Body of pancreas (tissue), 4 donors: ENCODE measurements around the gene HDAC11. TPM values are rescaled to one million over a fixed set of nuclear protein-coding genes. Genes with fewer than 3 reads are reported as not detected.

ENCODE experiments used
- ATAC-seq: fragments of 150-250 bp; one replicate; pipeline ENCODE4 v1.9.1; 2016
- DNase-seq, 4 donors: peaks; one replicate each; pipeline ENCODE4 v3.0.0-alpha.2; 2019
- H3K27ac ChIP-seq, 4 donors: fragments of 200-600 bp; sonication (generic); 1 replicate in 3 of 4; 2 replicates in 1 of 4; pipeline versions ENCODE4 v1.5.1 to v1.6.1; 2016 to 2019; ENCODE audit warnings: mild to moderate bottlenecking in 1 of 4, mixed read lengths in 1 of 4, moderate library complexity in 1 of 4
- H3K27me3 ChIP-seq, 2 donors: fragments of 200-600 bp; sonication (generic); one replicate each; pipeline ENCODE4 v1.6.0; 2016; ENCODE audit warnings: mild to moderate bottlenecking in 1 of 2
- H3K36me3 ChIP-seq, 2 donors: fragments of 200-600 bp; sonication (generic); replicated peaks in 1 of 2; 2 replicates each; pipeline ENCODE4 v1.5.1; 2016; ENCODE audit warnings: low read depth in 2 of 2; ENCODE audit not compliant: insufficient read depth in 1 of 2
- H3K4me1 ChIP-seq: fragments of 200-600 bp; sonication (generic); one replicate; pipeline ENCODE4 v1.6.0; 2016
- H3K4me3 ChIP-seq, 2 donors: fragments of 200-600 bp; sonication (generic); 1 replicate in 1 of 2; 2 replicates in 1 of 2; pipeline ENCODE4 v1.5.1; 2016 to 2019
- H3K9me3 ChIP-seq, 3 donors: fragments of 200-600 bp; sonication (generic); 1 replicate in 2 of 3; 2 replicates in 1 of 3; pipeline ENCODE4 v1.5.1; 2016
- CTCF ChIP-seq, 7 experiments: fragments of 450-650 bp in 4 of 7; fragments of 200-600 bp in 3 of 7; sonication (generic) in 3 of 7; IDR thresholded peaks; one replicate each; pipeline ENCODE4 v1.5.1; 2016 to 2019; ENCODE audit warnings: antibody characterized with exemption in 7 of 7
- POLR2A ChIP-seq, 3 donors: fragments of 450-650 bp; IDR thresholded peaks; one replicate each; pipeline ENCODE4 v1.6.1; 2016; ENCODE audit warnings: antibody characterized with exemption in 3 of 3, mild to moderate bottlenecking in 2 of 3
- WGBS, 2 donors: methylation state at CpG; one replicate each; pipeline ENCODE4 v1.1.5; 2017; 5-methylcytosine and 5-hydroxymethylcytosine counted together
- intact Hi-C: fragments of 100-400 bp; cut with DNase I; formaldehyde crosslinking; loops from one replicate; pipeline ENCODE4 v1.15.1; 2023
- total RNA-seq, 2 donors: library from RNA; depleted of rRNA; stranded (reverse); fragments of >200 nt; gene quantifications; one replicate each; pipeline ENCODE4 v1.1.0, GENCODE V29; 2016

HDAC11 gene
- total RNA-seq, 2 donors from 2014 or later: 13.8 to 45.4 TPM

DNA sequence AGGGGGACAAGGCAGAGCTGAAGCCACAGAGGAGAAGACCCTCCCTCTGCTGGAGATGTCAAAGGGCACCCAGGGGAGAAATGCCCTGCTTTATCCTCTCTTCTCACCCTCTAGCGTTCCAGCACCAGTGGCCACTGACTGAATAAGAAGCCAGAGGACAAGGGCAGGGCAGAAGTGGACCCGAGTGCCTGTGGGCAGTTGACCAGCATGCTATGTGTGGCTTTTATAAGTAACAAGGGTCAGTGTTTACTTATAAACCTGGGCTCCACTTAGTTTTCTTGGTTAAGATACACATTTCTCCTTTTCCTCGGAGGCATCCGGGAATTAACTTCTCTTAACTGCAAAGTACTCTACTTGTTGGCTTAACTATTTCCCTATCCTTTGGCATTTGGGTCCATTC is 13.3 kb upstream of the HDAC11 start:
- ATAC-seq: no peak

DNA sequence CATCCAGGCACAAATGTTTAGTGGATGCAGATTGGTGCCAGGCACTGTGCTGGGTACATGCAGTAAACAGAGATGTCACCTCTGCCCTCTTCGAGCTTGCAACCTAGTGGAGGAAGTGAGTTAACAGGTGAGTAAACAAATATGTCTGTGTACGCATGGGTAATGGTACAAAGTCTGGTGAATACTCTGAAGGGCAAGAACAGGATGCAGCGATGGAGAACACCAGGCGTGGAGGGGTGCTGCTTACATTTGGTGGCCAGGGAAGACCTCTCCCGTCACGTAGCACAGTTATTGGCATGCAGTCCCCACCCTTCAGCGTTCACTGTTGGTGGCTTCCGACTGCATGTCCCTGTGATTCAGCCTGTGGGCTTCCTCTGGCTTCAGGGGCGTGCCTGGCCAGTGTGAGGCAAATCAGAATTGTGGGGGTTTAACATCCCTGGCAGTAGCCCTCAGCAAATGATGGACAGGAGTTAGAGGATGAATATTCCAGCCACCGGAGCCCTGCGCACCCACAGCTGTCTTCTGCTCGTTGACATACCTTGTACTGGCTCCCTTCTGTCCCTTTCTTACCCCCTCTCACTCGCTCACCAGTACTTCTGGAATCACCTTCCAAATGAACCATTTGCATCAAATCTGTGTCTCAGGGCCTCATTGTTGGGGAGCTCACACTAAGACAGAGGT is 9.1 kb upstream of the HDAC11 start:
- intact Hi-C loops: no loop called here
- H3K4me1 ChIP-seq: no peaks in the 10 kb centered on the region
- no peak overlapping the region for H3K4me3 ChIP-seq
- ATAC-seq (peak; percentile 21), DNase-seq (peak in 1 of 4 donors; percentile 23)
- TF ChIP-seq CTCF (IDR thresholded peaks at IDR 0.05) (peak in 1 of 7 experiments; percentile 8), POLR2A (IDR thresholded peaks at IDR 0.05) (no peak)
- no peaks in the 10 kb centered on the region for H3K27me3 ChIP-seq
- H3K9me3 ChIP-seq: no peaks in the 10 kb centered on the region
- H3K36me3 ChIP-seq: no peaks in the 10 kb centered on the region
- 67 to 76% methylated on average over 11 to 13 of the region's 13 CpGs for WGBS, 2 donors
- H3K27ac ChIP-seq: no peak overlapping the region

More for the DNA sequence above, 13.3 kb upstream of the HDAC11 start:
- WGBS, 2 donors: 84 to 92% methylated on average over 4 of the region's 4 CpGs
- no peaks in the 10 kb centered on the region for H3K9me3 ChIP-seq
- intact Hi-C loops: no loop called here
- H3K36me3 ChIP-seq: no peaks in the 10 kb centered on the region
- no peak for DNase-seq
- H3K27ac ChIP-seq: no peak overlapping the region
- peaks cover under 1% of the 10 kb centered on the region for H3K4me1 ChIP-seq
- H3K4me3 ChIP-seq: no peak overlapping the region
- no peaks in the 10 kb centered on the region for H3K27me3 ChIP-seq
- TF ChIP-seq POLR2A (IDR thresholded peaks at IDR 0.05) (no peak), CTCF (IDR thresholded peaks at IDR 0.05) (no peak)

DNA sequence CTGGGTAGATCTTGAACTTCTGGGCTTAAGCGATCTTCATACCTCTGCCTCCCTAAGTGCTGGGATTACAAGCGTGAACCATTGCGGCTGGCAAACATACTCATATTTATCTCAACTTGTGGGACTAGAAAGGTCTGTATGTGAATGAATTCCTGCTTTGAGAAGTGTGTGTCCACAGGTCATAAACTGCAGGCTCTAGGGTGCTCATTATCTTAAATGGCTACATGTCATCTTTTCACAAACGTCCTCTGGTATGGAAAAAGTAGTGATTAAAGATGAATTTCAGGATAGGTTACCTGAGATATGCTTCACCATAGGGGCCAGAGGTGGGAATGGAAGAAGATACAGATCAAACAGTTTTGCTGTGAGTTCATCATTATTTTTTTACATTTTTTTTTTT is 7.8 kb upstream of the HDAC11 start:
- intact Hi-C loops: no loop called here

GRCh38 chr3:13473020-13473419 is 7.1 kb upstream of the HDAC11 start:
- H3K4me3 ChIP-seq: no peak overlapping the region
- H3K4me1 ChIP-seq: no peaks in the 10 kb centered on the region
- H3K27ac ChIP-seq: no peak overlapping the region
- intact Hi-C loops: no loop called here
- H3K36me3 ChIP-seq: no peaks in the 10 kb centered on the region
- TF ChIP-seq POLR2A (IDR thresholded peaks at IDR 0.05): no peak
- no peak for TF ChIP-seq CTCF (IDR thresholded peaks at IDR 0.05)
- 92 to 100% methylated on average over 1 to 3 of the region's 3 CpGs for WGBS, 2 donors
- no peaks in the 10 kb centered on the region for H3K9me3 ChIP-seq
- DNase-seq: no peak
- no peaks in the 10 kb centered on the region for H3K27me3 ChIP-seq
- no peak for ATAC-seq

More for the DNA sequence above, 7.8 kb upstream of the HDAC11 start:
- no peaks in the 10 kb centered on the region for H3K27me3 ChIP-seq
- H3K9me3 ChIP-seq: no peaks in the 10 kb centered on the region
- ATAC-seq: no peak
- no peak overlapping the region for H3K4me3 ChIP-seq
- TF ChIP-seq CTCF (IDR thresholded peaks at IDR 0.05): no peak
- no peaks in the 10 kb centered on the region for H3K36me3 ChIP-seq
- no peak overlapping the region for H3K27ac ChIP-seq
- no peak for DNase-seq
- no peaks in the 10 kb centered on the region for H3K4me1 ChIP-seq
- WGBS, 2 donors: 82 to 83% methylated on average over 4 of the region's 4 CpGs

- peaks cover 6% of the 10 kb centered on the region for H3K4me1 ChIP-seq
- 72 to 79% methylated on average over 12 of the region's 12 CpGs for WGBS, 2 donors
- H3K4me3 ChIP-seq: no peak overlapping the region
- no peaks in the 10 kb centered on the region for H3K27me3 ChIP-seq
- DNase-seq: no peak
- intact Hi-C loops: no loop called here
- no peak for ATAC-seq
- H3K36me3 ChIP-seq: no peaks in the 10 kb centered on the region
- no peaks in the 10 kb centered on the region for H3K9me3 ChIP-seq
- no peak for TF ChIP-seq CTCF (IDR thresholded peaks at IDR 0.05)
- no peak for TF ChIP-seq POLR2A (IDR thresholded peaks at IDR 0.05)
- no peak overlapping the region for H3K27ac ChIP-seq
Observed at GRCh38 chr3:13474021-13474420, 6.1 kb upstream of the HDAC11 start.
